AG09309 (cell line): ENCODE results near the gene RHPN2.

Source experiments
- DNase-seq: peaks from one replicate; pipeline ENCODE4 v3.0.0-alpha.2; 2010; ENCODE audit warnings: low read depth
- H3K4me3 ChIP-seq: 2 replicates; pipeline ENCODE4 v1.5.1; 2011; ENCODE audit warnings: mild to moderate bottlenecking, low read depth, low read length, moderate library complexity; ENCODE audit not compliant: control insufficient read depth
- CTCF ChIP-seq: IDR thresholded peaks from 2 replicates; pipeline ENCODE4 v1.5.1; 2011; ENCODE audit warnings: mild to moderate bottlenecking, low read depth, low read length, inconsistent platforms; ENCODE audit not compliant: insufficient read depth, control insufficient read depth; ENCODE audit errors: missing control alignments

RHPN2 gene

GRCh38 chr19:33100894-33101644, 36.4 kb upstream of the RHPN2 start:
- H3K4me3 ChIP-seq = no peak overlapping the region
- no peak for DNase-seq
- no peak for TF ChIP-seq CTCF

- no peak for TF ChIP-seq CTCF
- DNase-seq = no peak
- no peak overlapping the region for H3K4me3 ChIP-seq
These were observed 33.4 kb upstream of the RHPN2 start for GRCh38 chr19:33098055-33098534.

GRCh38 chr19:33096005-33096404, 31.3 kb upstream of the RHPN2 start:
- TF ChIP-seq CTCF = no peak
- H3K4me3 ChIP-seq = no peak overlapping the region
- no peak for DNase-seq

GRCh38 chr19:33094436-33095067, 29.9 kb upstream of the RHPN2 start:
- no peak for DNase-seq
- TF ChIP-seq CTCF = no peak
- no peak overlapping the region for H3K4me3 ChIP-seq

GRCh38 chr19:33093420-33094210, 28.9 kb upstream of the RHPN2 start:
- no peak for TF ChIP-seq CTCF
- DNase-seq = no peak
- no peak overlapping the region for H3K4me3 ChIP-seq

- no peak for TF ChIP-seq CTCF
- DNase-seq = no peak
- H3K4me3 ChIP-seq = no peak overlapping the region
These were observed 25.5 kb upstream of the RHPN2 start for GRCh38 chr19:33090179-33090578.
